Upper lobe of left lung (tissue), 6 donors: ENCODE data around the gene ABR. TPM values are rescaled to one million over a fixed set of nuclear protein-coding genes. Genes with fewer than 3 reads are reported as not detected.

Experiments used
- ATAC-seq, 2 donors: fragments of 200-7000 bp; cut with Tn5 transposase; one replicate each; pipeline ENCODE4 v1.9.1; 2022; ENCODE audit warnings: mild to moderate bottlenecking in 2 of 2, moderate library complexity in 2 of 2; ENCODE audit not compliant: low FRiP score in 2 of 2
- DNase-seq, 2 donors: peaks; one replicate each; pipeline ENCODE4 v3.0.0-alpha.2; 2019 to 2020
- H3K27ac ChIP-seq, 4 donors: fragments of 200-600 bp; sonication (generic); one replicate each; pipeline ENCODE4 v1.5.1; 2016 to 2019
- H3K27me3 ChIP-seq, 4 donors: fragments of 200-600 bp; sonication (generic); one replicate each; pipeline ENCODE4 v1.5.1; 2017 to 2019
- H3K36me3 ChIP-seq, 4 donors: fragments of 200-600 bp; sonication (generic); one replicate each; pipeline ENCODE4 v1.5.1; 2016 to 2019
- H3K4me1 ChIP-seq, 4 donors: fragments of 200-600 bp; sonication (generic); one replicate each; pipeline ENCODE4 v1.5.1; 2018 to 2019
- H3K4me3 ChIP-seq, 4 donors: fragments of 200-600 bp; sonication (generic); one replicate each; pipeline ENCODE4 v1.5.1; 2017 to 2019; ENCODE audit warnings: mild to moderate bottlenecking in 2 of 4, moderate library complexity in 1 of 4
- H3K9me3 ChIP-seq, 4 donors: fragments of 200-600 bp; sonication (generic); one replicate each; pipeline ENCODE4 v1.5.1; 2018 to 2019
- CTCF ChIP-seq, 6 experiments: fragments of 450-650 bp in 4 of 6; fragments of 200-600 bp in 2 of 6; sonication (generic) in 2 of 6; IDR thresholded peaks; one replicate each; pipeline ENCODE4 v1.5.1; 2016 to 2019; ENCODE audit warnings: antibody characterized with exemption in 6 of 6
- EP300 ChIP-seq, 4 donors: sonication (generic); formaldehyde crosslinking; IDR thresholded peaks; one replicate each; pipeline ENCODE4 v1.5.1; 2017; ENCODE audit warnings: antibody characterized with exemption in 4 of 4, control low read depth in 2 of 4
- POLR2A ChIP-seq, 4 donors: fragments of 450-650 bp; IDR thresholded peaks; one replicate each; pipeline ENCODE4 v1.5.1; 2016 to 2017; ENCODE audit warnings: antibody characterized with exemption in 4 of 4, mild to moderate bottlenecking in 2 of 4
- POLR2AphosphoS5 ChIP-seq, 2 donors: sonication (generic); formaldehyde crosslinking; IDR thresholded peaks; one replicate each; pipeline ENCODE4 v1.5.1; 2017; ENCODE audit warnings: antibody characterized with exemption in 2 of 2
- WGBS, 2 donors: methylation state at CpG; one replicate each; pipeline ENCODE4 v1.1.5; 2017 to 2018; 5-methylcytosine and 5-hydroxymethylcytosine counted together
- total RNA-seq, 6 donors: library from RNA; depleted of rRNA in 4 of 6; stranded (reverse); fragments of >200 nt in 4 of 6; gene quantifications; one replicate each; pipeline versions ENCODE4 v1.1.0 to v1.2.1, GENCODE V29; 2016 to 2021
- donor health status: DM: no; HTN: no; CAD: no; lungs with moderate emphysema.
- donor health status: DM: no; HTN: yes; CAD: no; lungs with severe emphysema.

The ABR gene
- total RNA-seq, 6 donors from 2014 or later, result 117 to 645 (median 206) TPM

GRCh38 chr17:1071103-1071825, 108.5 kb downstream of the ABR start:
- Histone ChIP-seq H3K27me3 (no peaks in the 10 kb centered on the region), H3K4me3 (no peak overlapping the region), H3K27ac (no peak overlapping the region), H3K4me1 (peaks cover 0 to 3% (median 0%) of the 10 kb centered on the region in 4 donors), H3K9me3 (no peaks in the 10 kb centered on the region), H3K36me3 (peaks cover 3 to 87% (median 71%) of the 10 kb centered on the region in 4 donors)
- DNase-seq (peak in 1 of 2 donors; percentile 53), ATAC-seq (no peak)
- WGBS, 2 donors, result 97% methylated on average over 12 to 26 of the region's 29 CpGs
- TF ChIP-seq EP300 (IDR thresholded peaks at IDR 0.05) (no peak), CTCF (IDR thresholded peaks at IDR 0.05) (no peak), POLR2AphosphoS5 (IDR thresholded peaks at IDR 0.05) (no peak), POLR2A (IDR thresholded peaks at IDR 0.05) (no peak)

- WGBS, 2 donors, result 95 to 97% methylated on average over 13 to 21 of the region's 21 CpGs
- peaks cover 0 to 3% (median 0%) of the 10 kb centered on the region in 4 donors for H3K4me1 ChIP-seq
- no peaks in the 10 kb centered on the region for H3K27me3 ChIP-seq
- no peak overlapping the region for H3K27ac ChIP-seq
- H3K9me3 ChIP-seq, result no peaks in the 10 kb centered on the region
- DNase-seq (peak in 1 of 2 donors; percentile 78), ATAC-seq (no peak)
- peaks cover 3 to 90% (median 79%) of the 10 kb centered on the region in 4 donors for H3K36me3 ChIP-seq
- no peak overlapping the region for H3K4me3 ChIP-seq
- TF ChIP-seq CTCF (IDR thresholded peaks at IDR 0.05) (no peak), EP300 (IDR thresholded peaks at IDR 0.05) (no peak), POLR2AphosphoS5 (IDR thresholded peaks at IDR 0.05) (no peak), POLR2A (IDR thresholded peaks at IDR 0.05) (no peak)
Measured at GRCh38 chr17:1070411-1070810, 109.4 kb downstream of the ABR start.

- Histone ChIP-seq H3K4me1 (peaks cover 0 to 3% (median 0%) of the 10 kb centered on the region in 4 donors), H3K9me3 (no peaks in the 10 kb centered on the region), H3K27ac (no peak overlapping the region), H3K4me3 (no peak overlapping the region), H3K27me3 (no peaks in the 10 kb centered on the region), H3K36me3 (peaks cover 3 to 86% (median 76%) of the 10 kb centered on the region in 4 donors)
- TF ChIP-seq CTCF (IDR thresholded peaks at IDR 0.05) (no peak), POLR2A (IDR thresholded peaks at IDR 0.05) (no peak), EP300 (IDR thresholded peaks at IDR 0.05) (no peak), POLR2AphosphoS5 (IDR thresholded peaks at IDR 0.05) (no peak)
- DNase-seq (no peak), ATAC-seq (no peak)
- WGBS, 2 donors, result 95 to 96% methylated on average over 12 to 14 of the region's 21 CpGs
Measured at GRCh38 chr17:1069847-1070246, 109.9 kb downstream of the ABR start.

GRCh38 chr17:1068356-1068755, 111.4 kb downstream of the ABR start:
- Histone ChIP-seq H3K4me3 (no peak overlapping the region), H3K36me3 (peaks cover 3 to 90% (median 77%) of the 10 kb centered on the region in 4 donors), H3K9me3 (no peaks in the 10 kb centered on the region), H3K27me3 (no peaks in the 10 kb centered on the region), H3K4me1 (peaks cover 0 to 3% (median 0%) of the 10 kb centered on the region in 4 donors), H3K27ac (no peak overlapping the region)
- 94 to 98% methylated on average over 7 of the region's 7 CpGs for WGBS, 2 donors
- DNase-seq, result no peak
- TF ChIP-seq POLR2AphosphoS5 (IDR thresholded peaks at IDR 0.05) (no peak), CTCF (IDR thresholded peaks at IDR 0.05) (no peak)
- ATAC-seq, result no peak
